Psoas muscle (tissue), 8 donors: ENCODE data around the gene GPX1. TPM values are rescaled to one million over a fixed set of nuclear protein-coding genes. Genes with fewer than 3 reads are reported as not detected.

ENCODE experiments used
- ATAC-seq, 4 donors: fragments of 200-7000 bp; cut with Tn5 transposase; one replicate each; pipeline ENCODE4 v1.9.1; 2020; ENCODE audit warnings: moderate library complexity in 3 of 4, mild to moderate bottlenecking in 2 of 4
- DNase-seq, 2 donors: peaks; one replicate each; pipeline ENCODE4 v3.0.0-alpha.2; 2020
- H3K27ac ChIP-seq: fragments of 200-600 bp; one replicate; pipeline ENCODE4 v1.8.0; 2022
- H3K27me3 ChIP-seq, 3 donors: fragments of 200-600 bp in 1 of 3; one replicate each; pipeline versions ENCODE4 v1.6.1 to v1.8.0; 2013 to 2022; ENCODE audit warnings: low read length in 2 of 3, mild to moderate bottlenecking in 2 of 3, moderate library complexity in 1 of 3; ENCODE audit not compliant: insufficient read depth in 3 of 3
- H3K36me3 ChIP-seq, 2 donors: fragments of 200-600 bp in 1 of 2; one replicate each; pipeline versions ENCODE4 v1.6.1 to v1.8.0; 2013 to 2022; ENCODE audit warnings: low read depth in 1 of 2, mild to moderate bottlenecking in 1 of 2, moderate library complexity in 1 of 2; ENCODE audit not compliant: insufficient read depth in 1 of 2
- H3K4me1 ChIP-seq: fragments of 200-600 bp; one replicate; pipeline ENCODE4 v1.8.0; 2022
- H3K4me3 ChIP-seq: fragments of 200-600 bp; one replicate; pipeline ENCODE4 v1.8.0; 2022; ENCODE audit warnings: mild to moderate bottlenecking
- H3K9me3 ChIP-seq: fragments of 200-600 bp; one replicate; pipeline ENCODE4 v1.8.0; 2022
- WGBS, 3 donors: extraction: QIAGEN DNeasy Blood & Tissue Kit; methylation state at CpG; one replicate each; pipeline versions ENCODE4 v1.1.6 to v1.1.7; 2013; 5-methylcytosine and 5-hydroxymethylcytosine counted together
- intact Hi-C, 2 donors: fragments of 100-400 bp; cut with DNase I; formaldehyde crosslinking; loops; one replicate each; pipeline versions ENCODE4 v1.11.0 to v1.14.2; 2022
- polyA plus RNA-seq, 3 donors: library from polyadenylated mRNA; stranded (reverse); fragments of 200-250 nt; gene quantifications; one replicate each; pipeline ENCODE4 v1.2.3, GENCODE V29; 2013
- total RNA-seq, 4 donors: library from RNA; stranded (reverse); fragmentation: NEBNext Ultra II Directional in 2 of 4; extraction: Animal tissue kit (Norgen Biotek cat#: 25700) in 2 of 4; gene quantifications; one replicate each; pipeline versions ENCODE4 v1.2.1 to v1.2.4, GENCODE V29; 2021 to 2023
- TF ChIP-seq, protein P1 (sequence below): fragments of 200-600 bp; IDR thresholded peaks from one replicate; pipeline ENCODE4 v1.8.0; 2022; ENCODE audit warnings: antibody characterized with exemption
- donor health status: healthy with polysubstance abuse.
- donor health status: DM: no; HTN: no; CAD: no; lungs with moderate emphysema.
- donor health status: Bipolar disorder and iron deficiency.
- donor health status: healthy.
- donor health status: DM: yes; HTN: yes; CAD: no.
- donor health status: DM: no; HTN: no; CAD: no.
- donor health status: DM: no; HTN: no; CAD: no.
- donor health status: DM: yes; HTN: yes; CAD: no.

GPX1 gene
- total and polyA plus RNA-seq, 7 donors: 100 to 251 (median 129) TPM

DNA sequence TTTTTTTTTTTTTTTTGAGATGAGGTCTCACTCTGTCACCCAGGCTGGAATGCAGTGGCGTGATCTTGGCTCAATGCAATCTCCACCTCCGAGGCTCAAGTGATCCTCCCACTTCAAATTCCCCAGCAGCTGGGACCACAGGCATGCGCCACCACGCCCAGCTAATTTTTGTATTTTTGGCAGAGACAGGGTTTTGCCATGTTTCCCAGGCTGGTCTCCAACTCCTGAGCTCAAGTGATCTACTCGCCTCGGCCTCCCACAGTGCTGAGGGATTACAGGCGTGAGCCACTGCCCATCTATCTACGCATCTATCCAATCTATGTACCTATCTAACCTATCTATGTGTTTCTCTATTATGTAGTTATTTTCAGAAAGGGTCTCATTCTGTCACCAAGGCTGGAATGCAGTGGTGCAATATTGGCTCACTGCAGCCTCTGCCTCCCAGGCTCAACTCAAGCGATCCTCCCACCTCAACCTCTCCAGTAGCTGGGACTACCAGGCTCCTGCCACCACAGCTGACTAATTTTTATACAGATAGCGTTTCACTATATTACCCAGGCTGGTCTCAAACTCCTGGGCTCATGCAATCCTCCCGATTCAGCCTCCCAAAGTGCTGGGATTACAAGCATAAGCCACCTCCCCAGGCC is 20.2 kb upstream of the GPX1 start:
- DNase-seq: peak; percentile 42 to 54
- Histone ChIP-seq H3K4me3 (no peak overlapping the region), H3K27ac (no peak overlapping the region), H3K9me3 (no peaks in the 10 kb centered on the region), H3K27me3 (no peaks in the 10 kb centered on the region), H3K4me1 (peaks cover 24% of the 10 kb centered on the region), H3K36me3 (peaks cover 15 to 26% of the 10 kb centered on the region in 2 donors)
- intact Hi-C loops: no loop called here
- 46 to 67% (median 47%) methylated on average over 11 of the region's 11 CpGs for WGBS, 3 donors
- TF ChIP-seq, protein P1, sequence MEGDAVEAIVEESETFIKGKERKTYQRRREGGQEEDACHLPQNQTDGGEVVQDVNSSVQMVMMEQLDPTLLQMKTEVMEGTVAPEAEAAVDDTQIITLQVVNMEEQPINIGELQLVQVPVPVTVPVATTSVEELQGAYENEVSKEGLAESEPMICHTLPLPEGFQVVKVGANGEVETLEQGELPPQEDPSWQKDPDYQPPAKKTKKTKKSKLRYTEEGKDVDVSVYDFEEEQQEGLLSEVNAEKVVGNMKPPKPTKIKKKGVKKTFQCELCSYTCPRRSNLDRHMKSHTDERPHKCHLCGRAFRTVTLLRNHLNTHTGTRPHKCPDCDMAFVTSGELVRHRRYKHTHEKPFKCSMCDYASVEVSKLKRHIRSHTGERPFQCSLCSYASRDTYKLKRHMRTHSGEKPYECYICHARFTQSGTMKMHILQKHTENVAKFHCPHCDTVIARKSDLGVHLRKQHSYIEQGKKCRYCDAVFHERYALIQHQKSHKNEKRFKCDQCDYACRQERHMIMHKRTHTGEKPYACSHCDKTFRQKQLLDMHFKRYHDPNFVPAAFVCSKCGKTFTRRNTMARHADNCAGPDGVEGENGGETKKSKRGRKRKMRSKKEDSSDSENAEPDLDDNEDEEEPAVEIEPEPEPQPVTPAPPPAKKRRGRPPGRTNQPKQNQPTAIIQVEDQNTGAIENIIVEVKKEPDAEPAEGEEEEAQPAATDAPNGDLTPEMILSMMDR: no peak
- peak; percentile 47 to 64 (median 56) for ATAC-seq

GRCh38 chr3:49377483-49377882 is 19.3 kb upstream of the GPX1 start:
- no peaks in the 10 kb centered on the region for H3K27me3 ChIP-seq
- WGBS, 3 donors: 80 to 83% (median 80%) methylated on average over 1 of the region's 1 CpG

GRCh38 chr3:49371946-49372345 is 13.8 kb upstream of the GPX1 start:
- TF ChIP-seq, protein P1: no peak
- intact Hi-C loops: no loop called here

More at GRCh38 chr3:49377483-49377882, 19.3 kb upstream of the GPX1 start:
- H3K27ac ChIP-seq: peak overlapping the region; percentile 13
- intact Hi-C loops: no loop called here
- peaks cover 24% of the 10 kb centered on the region for H3K4me1 ChIP-seq
- no peak for DNase-seq
- peak in 2 of 4 donors; percentile 17 to 42 for ATAC-seq
- peaks cover 22 to 35% of the 10 kb centered on the region in 2 donors for H3K36me3 ChIP-seq
- no peaks in the 10 kb centered on the region for H3K9me3 ChIP-seq
- H3K4me3 ChIP-seq: no peak overlapping the region
- TF ChIP-seq, protein P1: no peak

GRCh38 chr3:49370585-49371290 is 12.6 kb upstream of the GPX1 start:
- no peak for DNase-seq
- Histone ChIP-seq H3K4me3 (no peak overlapping the region), H3K27ac (no peak overlapping the region), H3K9me3 (no peaks in the 10 kb centered on the region), H3K36me3 (peaks cover 24 to 99% of the 10 kb centered on the region in 2 donors), H3K27me3 (no peaks in the 10 kb centered on the region), H3K4me1 (peaks cover 7% of the 10 kb centered on the region)
- peak in 1 of 4 donors; percentile 23 for ATAC-seq
- WGBS, 3 donors: 86 to 93% (median 88%) methylated on average over 6 of the region's 6 CpGs
- intact Hi-C loops: no loop called here
- TF ChIP-seq, protein P1: no peak

More at GRCh38 chr3:49371946-49372345, 13.8 kb upstream of the GPX1 start:
- peaks cover 7% of the 10 kb centered on the region for H3K4me1 ChIP-seq
- no peak overlapping the region for H3K4me3 ChIP-seq
- DNase-seq: no peak
- no peaks in the 10 kb centered on the region for H3K27me3 ChIP-seq
- H3K27ac ChIP-seq: peak overlapping the region; percentile 9
- no peaks in the 10 kb centered on the region for H3K9me3 ChIP-seq
- ATAC-seq: peak; percentile 32 to 53 (median 49)
- peaks cover 24 to 89% of the 10 kb centered on the region in 2 donors for H3K36me3 ChIP-seq
